Stimulated activated CD8-positive, alpha-beta memory T cell treated with anti-CD3 and anti-CD28 coated beads, Interleukin-12 subunit alpha, Interleukin-12 subunit beta, amount 100 ng/mL, for 1 hour (primary cell): ENCODE results near the gene BCL2.
A peak's percentile ranks its signal among the peaks of the same experiment; 100 is the strongest.

Experiments
- DNase-seq: peaks from one replicate; pipeline ENCODE4 v3.0.0-alpha.2; 2020; ENCODE audit warnings: low read depth

The BCL2 gene

GRCh38 chr18:63083555-63083954 is 236.0 kb downstream of the BCL2 start:
- DNase-seq = no peak

- DNase-seq = no peak
Measured at GRCh38 chr18:63083020-63083531, 236.5 kb downstream of the BCL2 start.

- no peak for DNase-seq
Measured at GRCh38 chr18:63082366-63083019, 237.1 kb downstream of the BCL2 start.

- DNase-seq = no peak
Measured at GRCh38 chr18:63079114-63079513, 240.5 kb downstream of the BCL2 start.

GRCh38 chr18:63078471-63078870 is 241.1 kb downstream of the BCL2 start:
- no peak for DNase-seq

GRCh38 chr18:63074981-63075404 is 244.6 kb downstream of the BCL2 start:
- peak; percentile 27 for DNase-seq

GRCh38 chr18:63073481-63073880 is 246.1 kb downstream of the BCL2 start:
- DNase-seq = no peak
